DMS53 (cell line): Measurements from ENCODE around the gene PKIB.

ENCODE experiments used
- DNase-seq: peaks from one replicate; lab custom pipeline; 2025; lab: John Stamatoyannopoulos, UW

The PKIB gene

DNA sequence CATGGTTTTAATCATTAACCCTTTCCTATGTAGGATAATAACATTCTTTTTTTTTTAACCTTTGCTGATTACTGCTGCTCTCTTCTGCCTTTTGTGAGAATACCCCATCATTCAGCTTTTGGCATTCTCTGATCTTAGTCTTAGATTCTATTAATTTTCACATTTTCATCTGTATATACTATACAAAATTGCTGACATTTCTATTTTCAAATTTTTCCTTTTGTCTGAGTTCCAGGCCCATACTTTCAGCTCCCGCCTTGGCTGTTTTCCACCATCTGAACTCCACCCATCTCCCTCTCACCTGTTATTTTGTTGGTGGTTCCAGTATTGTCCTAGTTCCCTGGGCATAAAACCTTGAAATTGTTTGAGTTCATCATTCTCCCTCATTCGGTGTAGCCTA, 59.2 kb downstream of the PKIB start:
- no peak for DNase-seq

GRCh38 chr6:122669868-122670267, 59.7 kb downstream of the PKIB start:
- peak; percentile 30 for DNase-seq

DNA sequence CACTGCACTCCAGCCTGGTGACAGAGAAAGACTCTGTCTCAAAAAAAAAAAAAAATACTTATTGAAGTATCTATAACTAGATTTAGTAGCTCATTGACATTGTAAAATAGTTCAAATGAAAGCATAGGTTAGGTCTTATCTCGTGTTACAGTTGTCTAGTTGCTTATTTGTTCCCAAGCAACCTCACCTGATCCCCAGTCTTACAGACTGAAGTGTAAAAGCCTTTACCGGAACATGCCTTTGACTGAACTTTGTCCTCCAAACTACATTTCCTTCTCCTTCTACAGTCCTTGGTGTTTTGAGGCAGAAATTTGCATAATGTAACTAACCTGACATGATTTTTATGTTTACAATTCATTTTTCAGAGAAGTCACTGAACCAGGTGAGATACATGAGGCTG, 61.0 kb downstream of the PKIB start:
- no peak for DNase-seq

DNA sequence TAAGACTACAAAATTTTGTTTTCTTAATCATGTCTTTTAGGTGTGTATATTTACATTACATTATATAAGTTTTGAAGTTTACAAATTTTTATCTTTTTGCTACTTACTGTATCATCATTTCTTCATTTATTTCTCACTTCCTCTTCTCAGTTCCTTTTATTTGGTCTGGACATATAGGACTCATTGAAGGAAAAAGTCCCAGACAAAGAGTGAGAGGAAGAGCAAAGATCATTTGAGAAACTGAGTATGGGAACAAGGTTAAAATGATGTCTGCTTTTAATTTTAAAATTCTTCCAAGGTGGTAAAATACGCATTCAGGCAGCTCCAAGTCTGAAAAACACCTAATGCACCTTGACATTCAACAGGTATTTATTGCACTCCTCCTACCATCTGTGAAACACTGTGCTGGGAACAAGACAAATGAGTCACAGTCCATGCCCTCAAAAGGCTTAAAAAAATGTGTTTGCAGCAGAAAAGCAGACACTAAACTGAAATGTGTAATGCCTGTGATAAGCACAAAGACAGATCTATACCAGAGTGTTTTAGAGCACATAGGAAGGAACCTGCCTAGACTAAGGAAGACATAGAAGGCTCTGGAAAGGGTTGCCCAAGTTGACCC, 63.2 kb downstream of the PKIB start:
- peak; percentile 13 for DNase-seq

- DNase-seq = peak; percentile 61
These were observed 65.9 kb downstream of the PKIB start for GRCh38 chr6:122676146-122676545.

GRCh38 chr6:122676688-122677087, 66.5 kb downstream of the PKIB start:
- no peak for DNase-seq

- no peak for DNase-seq
These were observed 67.2 kb downstream of the PKIB start for GRCh38 chr6:122677406-122677805.

- no peak for DNase-seq
These were observed 68.6 kb downstream of the PKIB start for GRCh38 chr6:122678841-122679240.

GRCh38 chr6:122681705-122682104, 71.5 kb downstream of the PKIB start:
- no peak for DNase-seq

- no peak for DNase-seq
These were observed 73.9 kb downstream of the PKIB start for GRCh38 chr6:122683989-122684651.

DNA sequence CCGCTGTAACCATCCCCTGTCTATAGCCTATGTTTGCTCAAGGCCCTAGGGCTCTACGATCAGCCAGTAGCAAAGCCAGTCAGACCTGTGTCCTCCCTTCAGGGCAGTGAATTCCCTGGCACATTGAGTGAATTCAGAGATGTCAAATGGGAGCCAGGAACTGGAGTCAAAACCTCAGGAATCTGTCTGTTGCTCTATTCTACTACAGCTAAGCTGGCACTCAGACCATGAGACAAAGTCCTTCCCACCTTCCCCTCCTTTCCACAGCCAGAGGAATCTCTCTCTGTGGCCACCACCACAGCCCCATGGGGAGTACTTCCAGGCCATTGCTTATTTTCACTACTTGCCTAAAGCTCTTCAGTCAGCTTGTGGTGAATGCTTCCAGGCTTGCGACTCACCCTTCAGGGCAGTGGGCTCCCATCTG, 82.0 kb downstream of the PKIB start:
- no peak for DNase-seq

- no peak for DNase-seq
These were observed 82.8 kb downstream of the PKIB start for GRCh38 chr6:122692807-122693580.

- no peak for DNase-seq
These were observed 83.9 kb downstream of the PKIB start for GRCh38 chr6:122694075-122694474.

GRCh38 chr6:122694602-122695001, 84.4 kb downstream of the PKIB start:
- no peak for DNase-seq

DNA sequence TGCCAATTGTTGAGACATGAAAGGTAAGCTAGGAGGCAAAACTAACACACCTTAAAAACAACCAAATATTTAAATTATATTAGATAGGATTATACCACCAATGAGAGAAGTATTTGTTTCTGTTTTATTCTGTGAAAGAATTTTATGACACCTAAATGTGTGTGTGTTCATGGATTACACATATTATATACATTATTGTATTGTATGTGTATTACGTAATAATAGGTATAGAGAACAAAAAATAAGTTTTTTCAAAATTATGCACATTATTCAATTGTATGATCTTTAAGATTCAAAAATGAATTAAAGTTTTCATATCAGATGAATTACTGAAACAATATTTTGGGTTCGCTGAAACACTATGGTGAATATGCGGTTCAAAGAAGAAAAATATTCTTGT, 85.0 kb downstream of the PKIB start:
- DNase-seq = no peak

- DNase-seq = peak; percentile 9
These were observed 85.9 kb downstream of the PKIB start for GRCh38 chr6:122696079-122696478.

GRCh38 chr6:122696853-122697252, 86.6 kb downstream of the PKIB start:
- DNase-seq = peak; percentile 71

GRCh38 chr6:122697458-122697857, 87.3 kb downstream of the PKIB start:
- no peak for DNase-seq

DNA sequence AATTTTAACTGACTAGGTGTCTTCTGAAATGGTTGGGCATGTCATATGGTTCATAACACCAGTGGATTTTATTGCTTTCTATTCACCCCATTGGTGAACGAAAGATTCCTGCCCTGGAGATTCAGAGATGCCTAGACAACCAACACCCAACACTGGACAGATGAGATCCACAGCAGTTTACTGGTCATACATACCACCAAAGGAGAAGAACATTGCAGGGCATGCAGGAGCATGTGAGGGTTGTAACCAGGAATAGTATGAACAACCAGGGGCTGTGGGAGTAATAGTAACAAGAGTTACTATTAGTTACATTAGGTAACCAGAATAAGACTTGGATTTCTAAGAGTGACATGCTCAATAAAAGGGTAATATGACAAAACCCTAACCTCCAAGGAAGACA, 91.5 kb downstream of the PKIB start:
- DNase-seq = no peak

- DNase-seq = no peak
These were observed 92.6 kb downstream of the PKIB start for GRCh38 chr6:122702841-122703240.

- DNase-seq = no peak
These were observed 93.9 kb downstream of the PKIB start for GRCh38 chr6:122704066-122704465.

DNA sequence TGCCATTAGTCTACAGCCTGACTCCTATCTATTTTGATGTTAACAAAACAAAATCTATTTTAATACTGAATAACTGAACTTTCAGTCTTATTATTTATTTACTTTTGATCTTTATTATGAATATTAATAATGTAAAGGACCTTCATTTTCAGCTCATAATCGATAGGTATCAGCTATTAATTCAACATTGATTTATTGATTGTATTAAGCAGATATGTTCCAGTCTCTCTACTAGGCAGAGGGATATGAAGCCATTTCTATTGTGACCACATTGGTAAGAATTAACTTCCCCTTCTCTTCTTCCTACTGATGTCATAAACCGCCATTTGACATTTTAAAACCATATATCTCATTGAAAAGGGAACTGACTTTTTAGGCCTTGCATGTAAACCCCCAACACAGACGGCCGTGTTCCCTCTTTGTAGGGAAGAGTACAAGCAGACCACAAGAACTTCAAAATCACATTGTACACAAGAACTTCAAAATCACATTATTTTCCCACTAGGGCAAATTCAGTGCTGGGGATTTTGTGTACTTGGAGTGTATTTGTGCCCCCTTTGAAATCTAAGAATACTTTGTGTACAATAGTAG, 99.8 kb downstream of the PKIB start:
- DNase-seq = no peak
